Subcutaneous abdominal adipose tissue (tissue), 5 donors: ENCODE measurements around the gene SLBP.
A peak's percentile ranks its signal among the peaks of the same experiment; 100 is the strongest.

Experiments
- H3K27ac ChIP-seq: one replicate; pipeline ENCODE4 v1.7.0; 2013; ENCODE audit warnings: low read depth, mild to moderate bottlenecking, inconsistent platforms, low read length, moderate library complexity
- H3K27me3 ChIP-seq, 5 donors: one replicate each; pipeline ENCODE4 v1.7.0; 2013; ENCODE audit warnings: low read length in 5 of 5, inconsistent platforms in 1 of 5; ENCODE audit not compliant: control insufficient read depth in 5 of 5, insufficient read depth in 4 of 5
- H3K36me3 ChIP-seq, 5 donors: one replicate each; pipeline ENCODE4 v1.7.0; 2013; ENCODE audit warnings: low read length in 5 of 5; ENCODE audit not compliant: control insufficient read depth in 5 of 5, insufficient read depth in 5 of 5
- H3K4me1 ChIP-seq, 5 donors: one replicate each; pipeline ENCODE4 v1.7.0; 2013; ENCODE audit warnings: low read length in 5 of 5, mild to moderate bottlenecking in 3 of 5, moderate library complexity in 1 of 5; ENCODE audit not compliant: control insufficient read depth in 5 of 5, insufficient read depth in 5 of 5
- H3K4me3 ChIP-seq, 5 donors: one replicate each; pipeline ENCODE4 v1.7.0; 2013; ENCODE audit warnings: low read length in 5 of 5, low read depth in 1 of 5
- H3K9ac ChIP-seq, 5 donors: one replicate each; pipeline ENCODE4 v1.7.0; 2013; ENCODE audit warnings: low read length in 5 of 5, mild to moderate bottlenecking in 4 of 5, moderate library complexity in 3 of 5
- H3K9me3 ChIP-seq, 5 donors: one replicate each; pipeline ENCODE4 v1.7.0; 2013; ENCODE audit warnings: low read length in 5 of 5; ENCODE audit not compliant: control insufficient read depth in 5 of 5
- donor health status: healthy.
- donor health status: healthy.
- donor health status: healthy.
- donor health status: healthy.
- donor health status: healthy.

SLBP gene

GRCh38 chr4:1693131-1693896, 18.8 kb downstream of the SLBP start:
- Histone ChIP-seq H3K4me3 (no peak overlapping the region), H3K4me1 (peaks cover 0 to 16% (median 10%) of the 10 kb centered on the region in 5 donors), H3K27me3 (no peaks in the 10 kb centered on the region), H3K36me3 (peaks cover 2 to 64% (median 47%) of the 10 kb centered on the region in 5 donors), H3K9ac (no peak overlapping the region), H3K27ac (peak overlapping the region; percentile 40), H3K9me3 (no peaks in the 10 kb centered on the region)

GRCh38 chr4:1691737-1692373, 20.3 kb downstream of the SLBP start:
- H3K36me3 ChIP-seq = peaks cover 2 to 55% (median 42%) of the 10 kb centered on the region in 5 donors
- H3K4me1 ChIP-seq = peaks cover 0 to 16% (median 10%) of the 10 kb centered on the region in 5 donors
- no peak overlapping the region for H3K9ac ChIP-seq
- no peak overlapping the region for H3K27ac ChIP-seq
- no peak overlapping the region for H3K4me3 ChIP-seq
- H3K27me3 ChIP-seq = no peaks in the 10 kb centered on the region
- no peaks in the 10 kb centered on the region for H3K9me3 ChIP-seq

GRCh38 chr4:1690698-1691097, 21.4 kb downstream of the SLBP start:
- Histone ChIP-seq H3K9ac (no peak overlapping the region), H3K9me3 (no peaks in the 10 kb centered on the region), H3K4me1 (peaks cover 0 to 16% (median 10%) of the 10 kb centered on the region in 5 donors), H3K27ac (no peak overlapping the region), H3K27me3 (no peaks in the 10 kb centered on the region), H3K4me3 (no peak overlapping the region), H3K36me3 (peaks cover 2 to 44% (median 36%) of the 10 kb centered on the region in 5 donors)

DNA sequence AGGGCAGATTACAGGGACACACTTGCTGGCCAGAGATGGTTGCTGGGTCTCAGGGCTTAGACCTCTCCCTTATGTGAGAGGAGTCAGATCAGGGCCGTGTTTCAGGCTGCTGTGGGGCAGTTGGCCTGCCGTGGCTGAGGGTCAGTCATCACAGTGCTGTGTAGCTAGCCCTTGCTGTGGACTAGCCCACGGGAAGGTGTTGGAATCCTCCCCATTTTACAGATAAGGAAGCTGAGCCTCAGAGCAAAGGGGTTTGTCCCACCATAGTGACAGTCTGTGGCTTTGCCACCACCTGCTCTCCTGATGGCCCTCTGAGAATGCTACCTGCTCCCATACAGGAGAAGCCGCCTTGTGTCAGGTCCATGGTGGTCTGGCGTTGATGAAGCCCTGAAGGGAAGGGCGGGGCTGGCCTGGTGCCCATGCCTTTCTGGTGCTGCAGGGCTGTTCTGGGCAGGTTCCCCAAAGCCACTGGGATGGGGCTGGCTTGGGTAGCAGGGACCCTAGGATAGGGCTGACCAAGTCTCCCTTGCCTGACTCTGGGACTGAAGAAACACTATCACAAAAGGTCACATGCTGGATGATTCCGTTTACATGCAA, 25.6 kb downstream of the SLBP start:
- H3K4me3 ChIP-seq = no peak overlapping the region
- peaks cover 0 to 22% (median 21%) of the 10 kb centered on the region in 5 donors for H3K4me1 ChIP-seq
- H3K9me3 ChIP-seq = no peaks in the 10 kb centered on the region
- H3K27me3 ChIP-seq = no peaks in the 10 kb centered on the region
- H3K27ac ChIP-seq = no peak overlapping the region
- peaks cover 0 to 13% (median 10%) of the 10 kb centered on the region in 5 donors for H3K36me3 ChIP-seq
- no peak overlapping the region for H3K9ac ChIP-seq

DNA sequence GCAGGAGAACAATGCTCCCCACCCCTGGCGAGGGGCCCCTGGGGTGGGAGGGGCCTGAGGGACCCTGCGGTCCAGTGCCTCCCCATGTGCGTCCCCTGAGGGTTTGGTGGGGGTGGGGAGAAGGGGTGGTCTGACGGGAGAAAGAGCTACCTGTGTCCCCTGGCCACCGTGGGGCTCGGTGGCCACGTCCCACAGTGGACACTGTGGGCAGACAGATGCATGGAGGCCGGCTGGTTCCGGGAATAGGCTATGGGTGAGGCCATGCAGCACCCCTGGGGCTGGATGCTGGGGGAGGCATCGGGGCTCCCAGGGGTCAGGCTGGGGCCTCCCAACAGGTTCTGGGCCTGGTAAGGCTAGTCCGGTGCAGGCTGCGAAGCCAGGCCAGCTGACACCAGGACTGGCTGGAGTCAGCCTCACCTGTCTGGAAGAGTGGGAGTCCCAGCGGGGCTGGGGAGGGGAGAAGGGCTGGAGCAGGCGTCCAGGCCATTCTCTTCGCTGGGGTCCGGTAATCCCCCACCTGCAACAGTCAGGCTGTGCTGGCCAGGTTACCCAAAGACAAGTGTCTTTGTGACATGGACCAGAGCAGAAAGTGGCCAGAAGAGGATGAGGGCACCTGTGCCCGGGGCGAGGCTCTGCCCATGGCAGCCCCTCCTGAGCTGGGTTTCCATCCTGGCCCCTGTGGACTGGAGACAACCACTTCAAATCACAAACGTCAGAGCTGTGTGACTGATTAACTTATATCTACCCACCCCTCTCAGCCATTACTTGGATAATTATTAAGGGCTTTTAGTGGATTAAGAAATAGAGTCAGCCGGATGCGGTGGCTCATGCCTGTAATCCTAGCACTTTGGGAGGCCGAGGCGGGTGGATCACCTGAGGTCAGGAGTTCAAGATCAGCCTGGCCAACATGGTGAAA, 26.6 kb downstream of the SLBP start:
- Histone ChIP-seq H3K9ac (peak overlapping the region in 1 of 5 donors; percentile 75), H3K27ac (no peak overlapping the region), H3K36me3 (peaks cover 0 to 3% (median under 1%) of the 10 kb centered on the region in 5 donors), H3K4me1 (peaks cover 0 to 22% (median 21%) of the 10 kb centered on the region in 5 donors), H3K9me3 (no peaks in the 10 kb centered on the region), H3K27me3 (no peaks in the 10 kb centered on the region), H3K4me3 (peak overlapping the region in 2 of 5 donors; percentile 60 to 70)

DNA sequence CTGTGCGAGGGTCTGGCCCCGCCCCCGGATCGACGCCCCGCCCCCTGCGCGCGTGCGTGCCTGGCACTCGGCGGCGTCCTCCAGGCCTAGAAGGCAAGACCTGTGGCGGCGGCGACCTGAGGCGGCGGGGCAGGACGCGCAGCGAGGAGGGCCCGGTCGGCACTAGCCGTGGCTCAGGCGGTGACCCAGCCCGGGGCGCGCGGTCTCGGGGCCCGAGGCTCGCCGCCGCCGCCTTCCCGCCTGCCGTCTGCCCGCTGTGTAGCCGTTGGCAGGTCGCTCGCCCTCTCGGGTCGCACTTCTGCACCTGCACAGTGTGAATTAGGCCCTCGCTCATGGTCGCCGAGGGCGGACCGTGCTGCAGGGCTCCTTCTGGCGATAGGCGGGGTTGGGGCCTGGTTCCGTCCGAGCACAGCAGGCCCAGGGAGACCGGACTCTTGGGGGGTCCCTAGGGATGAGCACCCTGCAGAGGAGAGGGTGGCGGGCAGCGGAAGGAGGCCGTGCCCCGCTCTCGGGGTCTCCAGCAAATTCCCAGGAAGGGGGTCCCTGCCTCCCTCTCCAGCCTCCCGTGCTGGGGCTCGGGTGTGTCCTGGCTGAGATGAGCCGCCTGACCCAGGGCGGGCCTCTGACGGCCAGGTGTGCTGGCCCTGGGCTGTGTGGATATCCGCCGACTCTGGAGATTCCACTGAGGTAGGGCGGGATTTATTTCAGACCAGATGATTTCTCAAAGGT, 27.4 kb downstream of the SLBP start:
- H3K4me3 ChIP-seq = peak overlapping the region in 4 of 5 donors; percentile 52 to 70 (median 60)
- peaks cover 0 to 22% (median 21%) of the 10 kb centered on the region in 5 donors for H3K4me1 ChIP-seq
- H3K9ac ChIP-seq = peak overlapping the region in 3 of 5 donors; percentile 53 to 75 (median 62)
- no peaks in the 10 kb centered on the region for H3K27me3 ChIP-seq
- H3K27ac ChIP-seq = no peak overlapping the region
- H3K36me3 ChIP-seq = no peaks in the 10 kb centered on the region
- H3K9me3 ChIP-seq = no peaks in the 10 kb centered on the region

DNA sequence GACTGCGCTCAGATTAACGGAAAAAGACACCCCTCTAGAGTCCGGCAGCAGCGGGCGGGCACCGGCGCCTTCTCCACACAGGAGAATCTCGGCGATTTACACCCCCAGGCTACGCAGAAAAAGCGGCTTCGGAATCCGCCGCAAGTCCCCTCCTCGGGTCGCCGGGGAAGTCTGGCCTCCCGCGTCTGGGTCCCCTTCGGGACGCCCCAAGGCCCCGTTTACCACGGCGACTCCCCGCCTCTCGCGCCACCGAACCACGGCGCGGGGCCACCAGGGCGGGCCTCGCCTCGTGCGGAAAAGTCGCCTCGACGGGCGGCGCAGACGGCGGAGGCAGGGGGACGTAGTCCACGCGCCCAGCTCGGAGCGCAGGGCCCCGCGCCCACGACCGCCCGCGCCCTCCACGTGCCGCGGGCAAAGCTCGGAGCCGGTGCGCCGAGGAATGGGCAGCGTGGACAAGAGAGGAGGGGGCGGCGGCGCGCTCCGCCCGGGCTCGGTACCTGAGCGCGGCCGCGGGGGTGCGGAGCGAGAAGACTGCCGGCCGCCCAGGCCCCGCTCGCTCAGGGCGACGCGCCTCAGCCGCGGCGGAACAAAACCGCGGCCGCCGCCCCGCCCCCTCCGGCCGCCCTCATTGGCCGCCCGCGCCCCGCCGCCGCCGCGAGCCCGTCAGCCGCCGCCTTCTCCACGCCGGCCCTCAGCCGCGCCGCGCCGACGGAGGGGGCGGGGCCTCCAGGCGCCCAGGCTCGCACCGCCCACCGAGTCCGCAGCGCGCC, 28.2 kb downstream of the SLBP start, which contains the start of gene FAM53A:
Gene FAM53A (minus strand): TSS at position 578 of the 770 bp plus-strand sequence. CDS start 15,572 bp downstream, outside the sequence.
- Histone ChIP-seq H3K9me3 (no peaks in the 10 kb centered on the region), H3K4me1 (peaks cover 0 to 22% (median 21%) of the 10 kb centered on the region in 5 donors), H3K27ac (peak within 1 kb of the TSS; percentile 58), H3K4me3 (peak within 1 kb of the TSS; percentile 61 to 73 (median 68)), H3K9ac (peak within 1 kb of the TSS; percentile 38 to 75 (median 60)), H3K27me3 (no peaks in the 10 kb centered on the region), H3K36me3 (no peaks in the 10 kb centered on the region)

- Histone ChIP-seq H3K9ac (peak overlapping the region; percentile 38 to 73 (median 60)), H3K4me1 (peaks cover 0 to 22% (median 21%) of the 10 kb centered on the region in 5 donors), H3K27ac (peak overlapping the region; percentile 58), H3K4me3 (peak overlapping the region; percentile 61 to 73 (median 68)), H3K36me3 (no peaks in the 10 kb centered on the region), H3K27me3 (no peaks in the 10 kb centered on the region), H3K9me3 (no peaks in the 10 kb centered on the region)
Observed at GRCh38 chr4:1683261-1683735, 28.8 kb downstream of the SLBP start.
